Heart left ventricle (tissue), 16 donors: Measurements from ENCODE around the gene VTI1A. TPM values are rescaled to one million over a fixed set of nuclear protein-coding genes. Genes with fewer than 3 reads are reported as not detected.

Experiments used
- ATAC-seq, 4 donors: fragments of 200-7000 bp; cut with Tn5 transposase; one replicate each; pipeline ENCODE4 v1.9.1; 2020 to 2022; ENCODE audit warnings: moderate library complexity in 4 of 4, mild to moderate bottlenecking in 3 of 4, moderate number of reproducible peaks in 1 of 4
- DNase-seq, 5 donors: peaks; one replicate each; pipeline ENCODE4 v3.0.0-alpha.2; 2020
- H3K27ac ChIP-seq, 12 donors: fragments of 200-600 bp; sonication (generic) in 4 of 12; one replicate each; pipeline versions ENCODE4 v1.5.0 to v1.8.0; 2016 to 2022; ENCODE audit warnings: mild to moderate bottlenecking in 2 of 12
- H3K27me3 ChIP-seq, 9 donors: fragments of 200-600 bp; sonication (generic) in 2 of 9; one replicate each; pipeline versions ENCODE4 v1.5.1 to v1.8.0; 2016 to 2022; ENCODE audit warnings: mild to moderate bottlenecking in 3 of 9
- H3K36me3 ChIP-seq, 9 donors: fragments of 200-600 bp; sonication (generic) in 2 of 9; one replicate each; pipeline versions ENCODE4 v1.5.0 to v1.8.0; 2018 to 2022; ENCODE audit warnings: mild to moderate bottlenecking in 2 of 9
- H3K4me1 ChIP-seq, 12 donors: fragments of 200-600 bp; sonication (generic) in 4 of 12; one replicate each; pipeline versions ENCODE4 v1.5.0 to v1.8.0; 2016 to 2022; ENCODE audit warnings: mild to moderate bottlenecking in 3 of 12
- H3K4me3 ChIP-seq, 12 donors: fragments of 200-600 bp; sonication (generic) in 4 of 12; one replicate each; pipeline versions ENCODE4 v1.5.0 to v1.8.0; 2017 to 2022; ENCODE audit warnings: mild to moderate bottlenecking in 9 of 12, moderate library complexity in 4 of 12
- H3K9me3 ChIP-seq, 12 donors: fragments of 200-600 bp; sonication (generic) in 4 of 12; one replicate each; pipeline versions ENCODE4 v1.5.0 to v1.8.0; 2016 to 2022; ENCODE audit warnings: mild to moderate bottlenecking in 1 of 12
- POLR2A ChIP-seq, 2 donors: fragments of 450-650 bp; IDR thresholded peaks; one replicate each; pipeline ENCODE4 v1.6.1; 2017; ENCODE audit warnings: antibody characterized with exemption in 2 of 2, mild to moderate bottlenecking in 2 of 2, moderate library complexity in 2 of 2
- WGBS, 4 donors: extraction: QIAGEN DNeasy Blood & Tissue Kit in 2 of 4; methylation state at CpG; one replicate each; pipeline versions ENCODE4 v1.1.5 to v1.1.7; 2013 to 2018; 5-methylcytosine and 5-hydroxymethylcytosine counted together
- intact Hi-C, 10 donors: fragments of 100-400 bp; cut with DNase I; formaldehyde crosslinking; loops; one replicate each; pipeline versions ENCODE4 v1.11.1 to v1.14.2; 2022
- polyA plus RNA-seq, 2 donors: library from polyadenylated mRNA; stranded (reverse); fragments of 200-250 nt; gene quantifications; one replicate each; pipeline ENCODE4 v1.2.3, GENCODE V29; 2013
- total RNA-seq, 9 donors: library from RNA; depleted of rRNA in 2 of 9; stranded (reverse); fragments of >200 nt in 2 of 9; fragmentation: NEBNext Ultra II Directional in 3 of 9; extraction: Animal tissue kit (Norgen Biotek cat#: 25700) in 3 of 9; gene quantifications; one replicate each; pipeline versions ENCODE4 v1.1.0 to v1.2.4, GENCODE V29; 2016 to 2023
- TF ChIP-seq, protein P1 (sequence below), 12 donors: fragments of 200-600 bp; sonication (generic) in 4 of 12; IDR thresholded peaks; one replicate each; pipeline versions ENCODE4 v1.5.0 to v1.8.0; 2018 to 2022; ENCODE audit warnings: antibody characterized with exemption in 12 of 12, mild to moderate bottlenecking in 5 of 12
- donor health status: ischemic (EF 13 %, LVEDD 7.1; RV severe dilation, severe dysfunction).
- donor health status: healthy with polysubstance abuse.
- donor health status: DM: no; HTN: yes; CAD: no.
- donor health status: DM: no; HTN: no; CAD: no.
- donor health status: ischemic (EF 25% LVEDD 6.9; RV normal size, moderate dysfunction).
- donor health status: ischemic (EF 25% LVEDD 5.7; RV mildly dilated, moderate dysfunction).
- donor health status: healthy.
- donor health status: DM: yes; HTN: yes; CAD: no.
- donor health status: ischemic (EF 35%, LVEDD 5.7; RV mildly dilated, moderate dysfunction).
- donor health status: nonischemic (EF 11% LVEDD 7.7; RV severe dilation, severe dysfunction).
- donor health status: DM: yes; HTN: yes; CAD: no.
- donor health status: PGD.
- donor health status: ischemic (EF 29% LVEDD 5.4; RV normal size, mild dysfunction).
- donor health status: nonischemic (EF 23%, LVEDD 6.1; RV moderate dilation, normal function).

Gene VTI1A
- total and polyA plus RNA-seq, 11 donors: 6.0 to 33.1 (median 23.2) TPM

DNA sequence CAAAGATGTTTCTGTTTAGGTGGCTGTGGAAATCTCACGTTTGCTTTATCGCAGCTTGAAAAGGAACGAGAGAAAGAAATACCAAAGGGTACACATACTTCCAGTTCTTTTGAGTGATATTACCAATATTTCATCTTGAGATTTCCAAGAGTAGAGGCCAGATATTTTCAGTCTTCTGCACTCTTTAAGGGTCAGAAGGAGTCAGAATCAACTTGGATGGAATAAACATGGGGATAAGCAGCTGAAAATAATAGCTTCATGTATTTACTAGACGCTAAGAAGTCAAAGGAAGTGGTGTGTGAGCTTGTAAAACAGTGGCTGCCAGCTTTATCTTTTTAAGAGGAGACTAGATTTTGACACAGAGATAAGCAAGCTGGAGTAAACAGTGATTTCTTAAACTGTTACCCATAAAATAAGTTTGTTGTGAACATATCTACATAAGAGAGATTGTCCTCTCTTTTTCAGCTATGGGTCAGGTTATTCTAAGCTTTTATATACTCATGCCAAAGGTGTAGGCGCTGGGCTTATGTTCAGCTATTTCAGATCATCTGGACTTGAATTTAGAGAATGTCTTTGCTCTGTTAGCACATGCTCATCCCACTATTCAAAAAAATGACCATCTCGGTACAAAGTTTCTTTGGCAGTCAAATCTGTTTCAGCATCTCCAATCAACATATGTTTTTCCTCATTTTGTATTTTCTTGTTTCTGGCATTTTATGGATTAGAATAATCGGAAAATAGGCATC is 332.2 kb downstream of the VTI1A start:
- H3K4me3 ChIP-seq: no peak overlapping the region
- ATAC-seq (no peak), DNase-seq (no peak)
- intact Hi-C loops: no loop called here
- no peaks in the 10 kb centered on the region for H3K9me3 ChIP-seq
- no peaks in the 10 kb centered on the region for H3K27me3 ChIP-seq
- 69 to 77% (median 73%) methylated on average over 7 of the region's 7 CpGs for WGBS, 4 donors
- no peaks in the 10 kb centered on the region for H3K36me3 ChIP-seq
- H3K27ac ChIP-seq: peak overlapping the region in 3 of 12 donors; percentile 1 to 32 (median 13)
- peaks cover 0 to 17% (median 0%) of the 10 kb centered on the region in 12 donors for H3K4me1 ChIP-seq
- TF ChIP-seq, protein P1, sequence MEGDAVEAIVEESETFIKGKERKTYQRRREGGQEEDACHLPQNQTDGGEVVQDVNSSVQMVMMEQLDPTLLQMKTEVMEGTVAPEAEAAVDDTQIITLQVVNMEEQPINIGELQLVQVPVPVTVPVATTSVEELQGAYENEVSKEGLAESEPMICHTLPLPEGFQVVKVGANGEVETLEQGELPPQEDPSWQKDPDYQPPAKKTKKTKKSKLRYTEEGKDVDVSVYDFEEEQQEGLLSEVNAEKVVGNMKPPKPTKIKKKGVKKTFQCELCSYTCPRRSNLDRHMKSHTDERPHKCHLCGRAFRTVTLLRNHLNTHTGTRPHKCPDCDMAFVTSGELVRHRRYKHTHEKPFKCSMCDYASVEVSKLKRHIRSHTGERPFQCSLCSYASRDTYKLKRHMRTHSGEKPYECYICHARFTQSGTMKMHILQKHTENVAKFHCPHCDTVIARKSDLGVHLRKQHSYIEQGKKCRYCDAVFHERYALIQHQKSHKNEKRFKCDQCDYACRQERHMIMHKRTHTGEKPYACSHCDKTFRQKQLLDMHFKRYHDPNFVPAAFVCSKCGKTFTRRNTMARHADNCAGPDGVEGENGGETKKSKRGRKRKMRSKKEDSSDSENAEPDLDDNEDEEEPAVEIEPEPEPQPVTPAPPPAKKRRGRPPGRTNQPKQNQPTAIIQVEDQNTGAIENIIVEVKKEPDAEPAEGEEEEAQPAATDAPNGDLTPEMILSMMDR (IDR thresholded peaks at IDR 0.05): no peak
- TF ChIP-seq POLR2A (IDR thresholded peaks at IDR 0.05): no peak

DNA sequence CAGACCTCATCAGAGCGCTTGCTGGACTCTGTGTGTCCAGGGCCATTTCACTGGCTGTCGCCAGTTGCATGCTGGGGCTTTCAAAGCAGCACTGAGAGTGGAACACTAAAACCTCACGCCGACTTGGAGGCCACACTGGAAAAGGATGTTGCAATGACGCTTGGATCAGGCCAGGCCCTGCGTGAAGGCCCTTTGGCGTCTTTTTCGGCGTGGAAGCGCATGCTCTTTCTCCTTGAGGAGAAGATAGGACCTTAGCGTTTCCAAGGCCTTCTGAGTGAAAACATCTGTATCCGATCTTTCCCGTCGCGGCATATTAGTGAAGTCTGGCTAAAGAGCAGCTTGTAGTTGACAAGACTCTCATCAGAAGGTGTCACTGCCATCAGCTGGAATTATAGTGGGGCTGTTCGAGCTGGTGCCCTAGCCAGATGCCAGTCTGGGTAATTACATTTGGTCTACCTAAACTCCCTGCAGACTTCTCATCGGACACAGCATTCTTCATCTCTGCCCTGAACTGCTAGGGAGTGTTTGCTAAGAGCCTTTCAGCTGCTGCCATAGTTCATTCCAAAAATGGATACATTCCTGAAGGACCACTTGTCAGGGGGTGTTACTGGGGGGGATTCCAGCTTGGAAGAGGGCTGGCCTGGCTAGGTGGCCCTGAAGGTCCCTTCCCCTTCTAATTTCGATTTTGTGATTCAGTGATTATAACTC is 335.3 kb downstream of the VTI1A start:
- Histone ChIP-seq H3K4me3 (no peak overlapping the region), H3K27ac (peak overlapping the region in 8 of 12 donors; percentile 2 to 63 (median 50)), H3K9me3 (no peaks in the 10 kb centered on the region), H3K36me3 (no peaks in the 10 kb centered on the region), H3K4me1 (peaks cover 0 to 13% (median 0%) of the 10 kb centered on the region in 12 donors), H3K27me3 (no peaks in the 10 kb centered on the region)
- intact Hi-C loops: no loop called here
- no peak for TF ChIP-seq POLR2A (IDR thresholded peaks at IDR 0.05)
- TF ChIP-seq, protein P1 (IDR thresholded peaks at IDR 0.05): no peak
- peak; percentile 77 to 95 (median 93) for ATAC-seq
- WGBS, 4 donors: 77 to 88% (median 78%) methylated on average over 18 of the region's 18 CpGs
- DNase-seq: peak; percentile 72 to 84 (median 75)

DNA sequence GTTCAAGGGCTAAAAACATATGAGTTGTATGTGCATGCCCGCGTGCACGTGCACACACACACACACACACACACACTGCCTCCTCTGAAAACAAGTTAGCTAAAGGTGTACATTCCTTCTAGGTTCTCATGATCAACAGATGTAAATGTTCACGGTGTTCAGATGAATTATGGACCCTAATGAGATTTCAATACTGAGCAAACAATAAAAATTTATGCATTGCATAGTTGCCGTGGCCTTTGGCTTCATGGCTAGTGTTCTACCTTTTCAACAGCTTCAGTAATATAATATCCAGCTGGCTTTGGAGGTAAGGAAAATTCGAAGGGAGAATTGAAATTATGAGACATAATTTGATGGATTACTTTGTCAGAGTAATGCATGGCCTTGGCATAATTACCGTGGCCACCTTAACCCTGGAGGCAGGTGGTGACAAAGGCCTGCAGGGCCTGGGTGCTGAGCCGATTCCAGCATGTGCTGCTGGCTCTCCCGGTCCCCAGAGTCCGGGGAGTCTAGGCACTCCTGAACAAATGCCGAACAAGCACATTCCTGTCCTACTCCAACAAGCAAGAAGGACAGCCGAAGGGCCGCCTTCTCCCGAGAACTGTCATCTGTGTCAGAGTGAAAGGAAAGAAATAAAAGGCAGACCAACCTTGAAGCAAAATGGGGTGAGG is 336.5 kb downstream of the VTI1A start:
- Histone ChIP-seq H3K4me1 (peaks cover 0 to 13% (median 0%) of the 10 kb centered on the region in 12 donors), H3K9me3 (peaks cover 0 to 5% (median 0%) of the 10 kb centered on the region in 12 donors), H3K27ac (peak overlapping the region in 2 of 12 donors; percentile 39 to 58), H3K36me3 (no peaks in the 10 kb centered on the region), H3K27me3 (no peaks in the 10 kb centered on the region), H3K4me3 (no peak overlapping the region)
- WGBS, 4 donors: 76 to 88% (median 84%) methylated on average over 14 of the region's 14 CpGs
- intact Hi-C loops: no loop called here
- ATAC-seq (peak in 1 of 4 donors; percentile 21), DNase-seq (peak in 1 of 5 donors; percentile 38)
- no peak for TF ChIP-seq POLR2A (IDR thresholded peaks at IDR 0.05)
- TF ChIP-seq, protein P1 (IDR thresholded peaks at IDR 0.05): no peak
